HFF-Myc (cell line): ENCODE measurements around the gene DAGLA.

Experiments
- DNase-seq: peaks from one replicate; pipeline ENCODE4 v3.0.0-alpha.2; 2011; ENCODE audit warnings: low read depth; ENCODE audit errors: extremely low read depth
- H3K4me3 ChIP-seq: replicated peaks from 2 replicates; pipeline ENCODE4 v1.5.1; 2011; ENCODE audit warnings: low read depth, mild to moderate bottlenecking, control low read depth, low read length
- CTCF ChIP-seq: IDR thresholded peaks from 2 replicates; pipeline ENCODE4 v1.5.1; 2012; ENCODE audit warnings: mild to moderate bottlenecking, low read depth, low read length, control low read depth; ENCODE audit errors: missing control alignments

DAGLA gene

GRCh38 chr11:61743486-61744095 is 63.4 kb downstream of the DAGLA start:
- no peak for DNase-seq
- no peak for TF ChIP-seq CTCF
- H3K4me3 ChIP-seq, result no peak overlapping the region

- no peak for TF ChIP-seq CTCF
- no peak for DNase-seq
- no peak overlapping the region for H3K4me3 ChIP-seq
Observed at GRCh38 chr11:61744181-61744580, 64.0 kb downstream of the DAGLA start.

GRCh38 chr11:61744609-61745156 is 64.5 kb downstream of the DAGLA start:
- no peak for DNase-seq
- H3K4me3 ChIP-seq, result no peak overlapping the region
- no peak for TF ChIP-seq CTCF

- DNase-seq, result no peak
- no peak overlapping the region for H3K4me3 ChIP-seq
- no peak for TF ChIP-seq CTCF
Observed at GRCh38 chr11:61745781-61746441, 65.7 kb downstream of the DAGLA start.

- no peak for TF ChIP-seq CTCF
- H3K4me3 ChIP-seq, result no peak overlapping the region
- no peak for DNase-seq
Observed at GRCh38 chr11:61746442-61747191, 66.4 kb downstream of the DAGLA start.

- peak; percentile 93 for TF ChIP-seq CTCF
- no peak for DNase-seq
- H3K4me3 ChIP-seq, result no peak overlapping the region
Observed at GRCh38 chr11:61747192-61747966, 67.2 kb downstream of the DAGLA start.
